ENCODE results near the gene TTC4.

- TF ChIP-seq PATZ1 (CRISPR knock-in tag; IDR thresholded peaks at IDR 0.05; ENCODE audit: borderline replicate concordance) (no peak), ARNTL (CRISPR knock-in tag; IDR thresholded peaks at IDR 0.05; ENCODE audit: borderline replicate concordance, low read depth) (no peak), ZNF565 (CRISPR knock-in tag; conservative IDR thresholded peaks at IDR 0.05; ENCODE audit: low read depth) (no peak)
These were observed 66.9 kb downstream of the TTC4 start for GRCh38 chr1:54782588-54782987.

All from SK-N-SH treated with all-trans-retinoic acid at 6 μM for 48 hours (cell line).